ENCODE measurements around the gene ZNF664. TPM values are rescaled to one million over a fixed set of nuclear protein-coding genes. Genes with fewer than 3 reads are reported as not detected.

Gene ZNF664
- total RNA-seq, 8 experiments from 2014 or later, result 81.1 to 151 (median 116) TPM

Other genes starting within 250 kb of the ZNF664 start
- 100 to 1,000 TPM in 1 of 8 experiments, 10 to 100 TPM in 2, 1 to 10 TPM in 4, under 1 TPM in 1; 0.67 to 153 (median 2.2) TPM for gene DNAH10, start 210.9 kb upstream of the ZNF664 start, total RNA-seq
- 10 to 100 TPM; 11.7 to 42.2 (median 25.7) TPM for gene CCDC92, start 384 bp upstream of the ZNF664 start, total RNA-seq

Measured in motor neuron (in vitro differentiated cells).